Measurements from ENCODE around the gene HOXB9.

The HOXB9 gene

DNA sequence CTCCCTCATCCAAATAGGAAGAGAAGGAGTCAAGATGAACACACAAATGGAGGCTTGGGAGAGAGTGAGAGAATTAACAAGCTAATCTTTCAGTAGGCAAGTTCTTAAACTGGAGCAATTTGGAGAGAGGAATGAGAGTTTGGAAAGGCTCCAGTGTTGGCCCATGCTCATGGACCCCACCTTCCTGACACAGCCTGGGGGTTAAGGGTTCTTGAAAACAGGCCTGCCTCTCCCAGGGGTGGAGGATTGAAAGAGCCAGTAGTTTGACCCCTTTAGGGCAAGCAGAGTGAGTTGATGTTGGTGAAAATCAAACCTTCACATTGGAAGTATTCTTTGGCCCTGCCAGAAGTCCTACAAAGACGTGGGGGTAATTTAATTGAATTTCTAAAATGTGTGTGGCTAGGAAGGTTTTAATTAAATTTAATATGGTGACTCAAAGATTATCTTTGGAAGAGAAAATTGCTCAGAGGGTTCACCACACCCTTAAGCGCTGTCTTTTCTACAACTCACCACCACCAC, 41.9 kb downstream of the HOXB9 start:
- Histone ChIP-seq H3K27ac (replicated peaks) (no peak overlapping the region), H3K27me3 (ENCODE audit: insufficient read depth, poor library complexity, severe bottlenecking) (peaks cover 92% of the 10 kb centered on the region), H3K4me3 (replicated peaks; ENCODE audit: insufficient read depth, low read length) (no peak overlapping the region)
- TF ChIP-seq GABPA (IDR thresholded peaks at IDR 0.05; ENCODE audit: low read depth) (no peak), POLR2AphosphoS5 (IDR thresholded peaks at IDR 0.05; ENCODE audit: low read depth) (no peak), REST (IDR thresholded peaks at IDR 0.05; ENCODE audit: insufficient replicate concordance, low read depth) (no peak), SPI1 (IDR thresholded peaks at IDR 0.05; ENCODE audit: borderline replicate concordance, low read depth) (no peak)
- TF ChIP-seq, protein P1, sequence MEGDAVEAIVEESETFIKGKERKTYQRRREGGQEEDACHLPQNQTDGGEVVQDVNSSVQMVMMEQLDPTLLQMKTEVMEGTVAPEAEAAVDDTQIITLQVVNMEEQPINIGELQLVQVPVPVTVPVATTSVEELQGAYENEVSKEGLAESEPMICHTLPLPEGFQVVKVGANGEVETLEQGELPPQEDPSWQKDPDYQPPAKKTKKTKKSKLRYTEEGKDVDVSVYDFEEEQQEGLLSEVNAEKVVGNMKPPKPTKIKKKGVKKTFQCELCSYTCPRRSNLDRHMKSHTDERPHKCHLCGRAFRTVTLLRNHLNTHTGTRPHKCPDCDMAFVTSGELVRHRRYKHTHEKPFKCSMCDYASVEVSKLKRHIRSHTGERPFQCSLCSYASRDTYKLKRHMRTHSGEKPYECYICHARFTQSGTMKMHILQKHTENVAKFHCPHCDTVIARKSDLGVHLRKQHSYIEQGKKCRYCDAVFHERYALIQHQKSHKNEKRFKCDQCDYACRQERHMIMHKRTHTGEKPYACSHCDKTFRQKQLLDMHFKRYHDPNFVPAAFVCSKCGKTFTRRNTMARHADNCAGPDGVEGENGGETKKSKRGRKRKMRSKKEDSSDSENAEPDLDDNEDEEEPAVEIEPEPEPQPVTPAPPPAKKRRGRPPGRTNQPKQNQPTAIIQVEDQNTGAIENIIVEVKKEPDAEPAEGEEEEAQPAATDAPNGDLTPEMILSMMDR (IDR thresholded peaks at IDR 0.05; ENCODE audit: insufficient read depth, low read length): no peak
- no peak for DNase-seq (ENCODE audit: low read depth in 1 of 2, low spot score in 1 of 2)

DNA sequence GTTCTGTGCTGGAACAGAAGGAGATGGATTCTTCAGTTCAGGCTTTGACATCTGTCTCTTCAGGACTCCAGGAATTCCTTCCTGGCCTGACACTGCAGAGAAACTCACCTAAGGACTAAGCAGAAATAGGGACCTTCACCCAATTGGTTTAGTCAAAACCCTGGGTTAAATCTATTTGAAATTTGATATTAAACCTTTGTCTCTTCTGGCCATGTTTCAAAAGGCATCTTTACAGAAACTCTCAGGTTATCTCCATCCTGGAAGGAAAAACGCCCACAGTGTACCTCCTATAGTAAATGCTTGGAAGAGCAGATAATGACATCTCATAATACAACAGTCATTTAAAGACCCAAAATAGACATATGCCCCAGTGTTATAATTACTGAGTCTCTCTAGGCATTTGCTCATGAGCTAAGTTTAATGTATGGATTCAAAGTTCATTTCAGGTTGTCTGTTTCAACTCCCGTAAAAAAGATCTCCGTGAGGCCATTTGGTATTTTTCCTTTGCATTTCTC, 42.4 kb downstream of the HOXB9 start:
- Histone ChIP-seq H3K27me3 (ENCODE audit: insufficient read depth, poor library complexity, severe bottlenecking) (peaks cover 92% of the 10 kb centered on the region), H3K27ac (replicated peaks) (no peak overlapping the region), H3K4me3 (replicated peaks; ENCODE audit: insufficient read depth, low read length) (no peak overlapping the region)
- no peak for DNase-seq (ENCODE audit: low read depth in 1 of 2, low spot score in 1 of 2)
- TF ChIP-seq, protein P1 (IDR thresholded peaks at IDR 0.05; ENCODE audit: insufficient read depth, low read length): no peak
- TF ChIP-seq REST (IDR thresholded peaks at IDR 0.05; ENCODE audit: insufficient replicate concordance, low read depth) (no peak), GABPA (IDR thresholded peaks at IDR 0.05; ENCODE audit: low read depth) (no peak), SPI1 (IDR thresholded peaks at IDR 0.05; ENCODE audit: borderline replicate concordance, low read depth) (no peak), POLR2AphosphoS5 (IDR thresholded peaks at IDR 0.05; ENCODE audit: low read depth) (no peak)

DNA sequence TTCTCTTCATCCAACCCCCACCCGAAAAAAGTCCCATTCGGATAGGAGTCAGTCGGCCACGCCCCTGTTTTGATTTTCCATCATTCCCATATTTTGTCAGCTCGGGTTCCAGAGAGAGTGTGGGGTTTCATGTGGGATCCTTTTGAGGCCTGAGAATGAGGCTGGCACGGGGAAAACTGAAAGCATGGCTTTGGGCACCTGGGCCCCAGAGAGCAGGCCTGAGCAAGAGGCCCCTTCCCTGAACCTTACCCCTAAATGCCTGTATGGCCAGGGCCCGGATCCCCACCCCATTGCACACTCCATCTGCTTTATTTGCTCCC, 43.4 kb downstream of the HOXB9 start:
- Histone ChIP-seq H3K27me3 (ENCODE audit: insufficient read depth, poor library complexity, severe bottlenecking) (peaks cover 89% of the 10 kb centered on the region), H3K27ac (replicated peaks) (no peak overlapping the region), H3K4me3 (replicated peaks; ENCODE audit: insufficient read depth, low read length) (no peak overlapping the region)
- no peak for DNase-seq (ENCODE audit: low read depth in 1 of 2, low spot score in 1 of 2)
- TF ChIP-seq SPI1 (IDR thresholded peaks at IDR 0.05; ENCODE audit: borderline replicate concordance, low read depth): no peak
- TF ChIP-seq, protein P1 (IDR thresholded peaks at IDR 0.05; ENCODE audit: insufficient read depth, low read length): no peak
- no peak for TF ChIP-seq POLR2AphosphoS5 (IDR thresholded peaks at IDR 0.05; ENCODE audit: low read depth)
- no peak for TF ChIP-seq GABPA (IDR thresholded peaks at IDR 0.05; ENCODE audit: low read depth)
- TF ChIP-seq REST (IDR thresholded peaks at IDR 0.05; ENCODE audit: insufficient replicate concordance, low read depth): no peak
